ENCODE results near the gene IMP4. TPM values are rescaled to one million over a fixed set of nuclear protein-coding genes. Genes with fewer than 3 reads are reported as not detected.
A peak's percentile ranks its signal among the peaks of the same experiment; 100 is the strongest.

IMP4 gene
- total RNA-seq = 100 to 1,000 TPM in 2 of 4 donors, 10 to 100 TPM in 2; 69.2 to 112 (median 91.2) TPM

DNA sequence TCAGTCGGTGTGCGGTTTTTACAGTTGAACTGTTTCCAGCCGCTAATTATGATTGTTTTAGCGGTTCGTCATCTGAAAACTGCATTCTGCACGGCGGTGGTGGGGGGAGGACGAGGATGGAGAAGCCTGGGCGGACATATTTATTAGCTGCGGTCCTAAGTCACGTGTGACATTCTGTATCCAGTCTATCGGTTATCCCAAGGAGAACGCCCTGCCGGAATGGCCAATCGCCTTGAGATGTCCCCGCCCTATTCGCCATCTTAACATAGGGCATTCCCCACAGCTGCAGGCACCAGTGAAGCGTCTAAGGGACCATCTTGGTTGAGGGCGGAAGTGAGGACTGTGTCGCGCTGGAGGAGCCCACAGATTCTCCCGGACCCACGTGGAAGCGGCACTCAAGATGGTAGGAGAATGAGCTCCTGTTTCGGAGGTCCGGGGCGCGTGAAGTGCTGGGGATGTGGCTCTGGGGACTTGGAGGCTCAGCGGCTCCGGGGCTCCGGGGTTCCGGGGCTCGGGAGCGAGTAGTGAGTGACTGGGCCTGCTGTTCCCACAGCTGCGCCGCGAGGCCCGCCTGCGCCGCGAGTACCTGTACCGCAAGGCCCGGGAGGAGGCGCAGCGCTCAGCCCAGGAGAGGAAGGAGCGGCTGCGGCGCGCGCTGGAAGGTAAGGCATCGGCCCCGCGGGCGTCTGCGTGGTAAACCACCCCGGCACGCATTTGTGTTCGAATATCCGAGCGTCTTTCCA, at the start of gene IMP4:
Gene IMP4 (plus strand): TSS at position 365 of the 743 bp plus-strand sequence. CDS start 36 bp downstream, at position 401.
- peak within 1 kb of the TSS; percentile 70 to 94 (median 84) for H3K4me3 ChIP-seq
- DNase-seq = peak; percentile 95
- no peaks in the 10 kb centered on the region for H3K9me3 ChIP-seq
- H3K27me3 ChIP-seq = no peaks in the 10 kb centered on the region
- WGBS, 2 donors = 0 to 1% methylated on average over 29 to 39 of the region's 60 CpGs
- H3K4me1 ChIP-seq = peaks cover 20 to 36% (median 21%) of the 10 kb centered on the region in 3 donors
- H3K27ac ChIP-seq = peak within 1 kb of the TSS; percentile 85 to 96 (median 95)
- intact Hi-C loops (cut with DNase I) = loop anchor here (5.0 kb wide), 1 partner anchor 160 kb away; the partner anchor contains the start of genes MZT2B and SMPD4
- TF ChIP-seq, protein P1, sequence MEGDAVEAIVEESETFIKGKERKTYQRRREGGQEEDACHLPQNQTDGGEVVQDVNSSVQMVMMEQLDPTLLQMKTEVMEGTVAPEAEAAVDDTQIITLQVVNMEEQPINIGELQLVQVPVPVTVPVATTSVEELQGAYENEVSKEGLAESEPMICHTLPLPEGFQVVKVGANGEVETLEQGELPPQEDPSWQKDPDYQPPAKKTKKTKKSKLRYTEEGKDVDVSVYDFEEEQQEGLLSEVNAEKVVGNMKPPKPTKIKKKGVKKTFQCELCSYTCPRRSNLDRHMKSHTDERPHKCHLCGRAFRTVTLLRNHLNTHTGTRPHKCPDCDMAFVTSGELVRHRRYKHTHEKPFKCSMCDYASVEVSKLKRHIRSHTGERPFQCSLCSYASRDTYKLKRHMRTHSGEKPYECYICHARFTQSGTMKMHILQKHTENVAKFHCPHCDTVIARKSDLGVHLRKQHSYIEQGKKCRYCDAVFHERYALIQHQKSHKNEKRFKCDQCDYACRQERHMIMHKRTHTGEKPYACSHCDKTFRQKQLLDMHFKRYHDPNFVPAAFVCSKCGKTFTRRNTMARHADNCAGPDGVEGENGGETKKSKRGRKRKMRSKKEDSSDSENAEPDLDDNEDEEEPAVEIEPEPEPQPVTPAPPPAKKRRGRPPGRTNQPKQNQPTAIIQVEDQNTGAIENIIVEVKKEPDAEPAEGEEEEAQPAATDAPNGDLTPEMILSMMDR (IDR thresholded peaks at IDR 0.05) = peak in 3 of 6 experiments; percentile 11 to 45 (median 36)
- peak in 1 of 4 donors; percentile 19 for TF ChIP-seq POLR2A (IDR thresholded peaks at IDR 0.05)
- peaks cover 18 to 70% (median 30%) of the 10 kb centered on the region in 3 donors for H3K36me3 ChIP-seq

DNA sequence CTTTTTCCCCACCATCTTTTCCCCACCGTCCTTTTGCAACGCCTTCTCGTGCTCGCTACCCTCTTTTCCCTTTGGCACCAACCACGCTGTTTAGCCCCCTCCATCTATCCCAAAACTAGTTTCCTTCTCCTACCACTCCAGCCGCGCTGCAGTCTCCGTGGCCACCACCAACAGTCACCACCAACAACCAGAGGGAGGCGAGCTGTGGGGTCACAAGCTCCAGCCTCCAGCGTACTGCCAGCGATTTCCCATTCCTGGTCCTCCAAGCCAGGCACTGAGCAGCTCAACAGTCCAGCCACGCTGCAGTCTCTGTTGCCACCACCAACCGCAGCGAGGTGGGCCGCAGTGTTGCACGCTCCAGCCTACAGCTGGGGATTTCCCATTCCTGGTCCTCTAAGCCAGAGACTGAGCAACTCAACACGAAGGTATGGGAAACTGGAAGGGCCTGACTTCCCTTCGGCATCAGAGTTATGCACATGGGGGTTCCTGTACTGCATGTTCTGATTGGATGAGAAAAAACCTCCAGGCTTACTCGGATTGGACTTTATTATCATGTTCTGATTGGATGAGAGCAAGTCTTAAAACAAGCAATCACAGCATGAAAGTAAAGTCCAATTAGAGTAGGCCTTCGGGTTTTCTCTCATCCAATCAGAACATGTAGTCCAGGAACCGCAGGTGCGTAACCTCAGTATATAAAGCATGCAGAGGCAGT, 42.3 kb upstream of the IMP4 start:
- TF ChIP-seq, protein P1 (IDR thresholded peaks at IDR 0.05) = no peak
- TF ChIP-seq POLR2A (IDR thresholded peaks at IDR 0.05) = no peak
- Histone ChIP-seq H3K9me3 (no peaks in the 10 kb centered on the region), H3K4me3 (no peak overlapping the region), H3K4me1 (no peaks in the 10 kb centered on the region), H3K27me3 (peaks cover 0 to 41% (median 0%) of the 10 kb centered on the region in 4 donors), H3K36me3 (no peaks in the 10 kb centered on the region), H3K27ac (no peak overlapping the region)
- no peak for DNase-seq
- 63 to 76% methylated on average over 13 to 18 of the region's 22 CpGs for WGBS, 2 donors
- intact Hi-C loops (cut with DNase I) = no loop called here

- WGBS, 2 donors = 90 to 97% methylated on average over 10 to 11 of the region's 13 CpGs
- intact Hi-C loops (cut with DNase I) = no loop called here
Observed at GRCh38 chr2:130300970-130301348, 41.7 kb upstream of the IMP4 start.

DNA sequence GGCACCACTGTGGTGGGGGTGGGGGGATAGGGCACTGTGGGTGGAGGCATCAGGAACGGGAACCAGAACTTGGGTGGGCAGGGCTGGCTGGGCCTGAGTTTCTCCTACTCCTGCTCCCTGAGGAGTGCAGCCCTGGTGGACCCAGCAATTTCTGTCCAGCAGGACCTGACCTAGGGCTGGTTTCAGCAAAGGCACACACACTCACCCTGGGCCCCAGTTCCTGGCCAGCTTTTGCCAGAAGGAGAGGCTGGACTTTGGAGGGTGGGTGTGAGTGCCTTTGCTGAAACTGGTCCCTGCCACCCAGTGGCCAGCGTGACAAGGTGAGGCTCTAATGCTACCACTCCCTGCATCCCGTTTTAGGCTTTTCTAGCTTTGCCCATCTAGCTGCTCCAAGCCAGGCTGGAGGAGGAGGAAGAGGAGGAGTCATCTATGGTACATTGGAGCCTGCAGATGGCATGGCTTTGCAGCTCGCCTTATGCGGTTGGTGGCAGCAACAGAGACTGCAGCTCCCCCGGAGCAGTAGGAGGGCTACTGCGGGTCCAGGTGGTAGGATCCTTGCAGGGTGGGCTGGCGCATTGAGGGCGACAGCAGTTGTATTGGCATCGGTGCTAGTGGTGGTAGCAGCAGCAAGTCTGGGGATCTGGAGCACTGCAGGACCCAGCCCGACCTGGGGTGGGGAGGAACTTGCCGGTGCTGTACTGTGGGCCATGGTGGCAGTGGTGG, 40.4 kb upstream of the IMP4 start:
- H3K4me3 ChIP-seq = no peak overlapping the region
- H3K27me3 ChIP-seq = peaks cover 0 to 28% (median 0%) of the 10 kb centered on the region in 4 donors
- 88 to 100% methylated on average over 3 to 9 of the region's 12 CpGs for WGBS, 2 donors
- H3K9me3 ChIP-seq = no peaks in the 10 kb centered on the region
- H3K36me3 ChIP-seq = no peaks in the 10 kb centered on the region
- H3K4me1 ChIP-seq = no peaks in the 10 kb centered on the region
- no peak for DNase-seq
- intact Hi-C loops (cut with DNase I) = no loop called here
- H3K27ac ChIP-seq = no peak overlapping the region
- TF ChIP-seq, protein P1 (IDR thresholded peaks at IDR 0.05) = no peak
- TF ChIP-seq POLR2A (IDR thresholded peaks at IDR 0.05) = no peak

More at GRCh38 chr2:130300970-130301348, 41.7 kb upstream of the IMP4 start:
- Histone ChIP-seq H3K27me3 (peaks cover 0 to 40% (median 0%) of the 10 kb centered on the region in 4 donors), H3K36me3 (no peaks in the 10 kb centered on the region), H3K27ac (no peak overlapping the region), H3K9me3 (no peaks in the 10 kb centered on the region), H3K4me3 (no peak overlapping the region), H3K4me1 (no peaks in the 10 kb centered on the region)
- no peak for DNase-seq
- TF ChIP-seq, protein P1 (IDR thresholded peaks at IDR 0.05) = no peak
- no peak for TF ChIP-seq POLR2A (IDR thresholded peaks at IDR 0.05)
